HCT116 (cell line): ENCODE measurements around the gene NAB2. TPM values are rescaled to one million over a fixed set of nuclear protein-coding genes. Genes with fewer than 3 reads are reported as not detected.

Experiments
- ATAC-seq: fragments of 200-7000 bp; cut with Tn5 transposase; 2 replicates; pipeline ENCODE4 v1.9.1; 2020; ENCODE audit warnings: mild to moderate bottlenecking, moderate library complexity
- BruUV-seq: library from RNA; stranded (reverse); fragments of 400-500 nt; replicated peaks from 2 replicates; lab custom pipeline; 2021; lab: Mats Ljungman, UMichigan
- CTCF ChIA-PET: fragments of 300-600 bp; sonication (Branson Sonifier 250); formaldehyde crosslinking; loops from one replicate; lab custom pipeline; 2021; ENCODE audit warnings: antibody characterized with exemption; lab: Charles Lee
- POLR2A ChIA-PET: fragments of 300-600, 350-600 bp; sonication (Branson Sonifier 250); formaldehyde crosslinking; loops from one replicate; lab custom pipeline; 2021; ENCODE audit warnings: antibody characterized with exemption; lab: Charles Lee
- RAD21 ChIA-PET, 2 experiments: fragments of 300-600 bp; sonication (Branson Sonifier 250); formaldehyde crosslinking; loops; one replicate each; lab custom pipeline; 2023; ENCODE audit warnings: low total read pairs in 2 of 2; ENCODE audit not compliant: uncharacterized antibody in 2 of 2, unreplicated experiment in 2 of 2, low non-redundant PET in 1 of 2; lab: Charles Lee
- DNase-seq: peaks from one replicate; pipeline ENCODE4 v3.0.0-alpha.2; 2010; ENCODE audit warnings: low read depth, low spot score
- H2AFZ ChIP-seq: fragments of 200-600 bp; shearing (Covaris generic), sonication (generic); 2 replicates; pipeline ENCODE4 v1.6.1; 2017; ENCODE audit warnings: low read depth, mixed run types, mixed read lengths, antibody characterized with exemption, low read length; ENCODE audit not compliant: poor library complexity, severe bottlenecking
- H3K27ac ChIP-seq: 2 replicates; pipeline ENCODE4 v1.5.1; 2012; ENCODE audit warnings: low read depth, low read length
- H3K27me3 ChIP-seq: fragments of 200-600 bp; sonication (generic); 2 replicates; pipeline ENCODE4 v1.6.1; 2016; ENCODE audit warnings: mixed run types, low read length, mixed read lengths; ENCODE audit not compliant: insufficient read depth
- H3K36me3 ChIP-seq, 2 experiments: fragments of 200-500 bp in 1 of 2; fragments of 200-600 bp in 1 of 2; sonication (Bioruptor generic) in 1 of 2; sonication (generic) in 1 of 2; 2 replicates each; pipeline versions ENCODE4 v1.5.1 to v1.6.1; 2014 to 2016; ENCODE audit warnings: low read length in 2 of 2, inconsistent platforms in 1 of 2, mixed read lengths in 1 of 2, mixed run types in 1 of 2; ENCODE audit not compliant: insufficient read depth in 2 of 2, control insufficient read depth in 1 of 2
- H3K4me1 ChIP-seq, 2 experiments: fragments of 200-600 bp in 1 of 2; sonication (generic) in 1 of 2; 2 replicates each; pipeline versions ENCODE4 v1.5.1 to v1.6.1; 2012 to 2017; ENCODE audit warnings: low read length in 2 of 2, inconsistent platforms in 1 of 2, mild to moderate bottlenecking in 1 of 2, mixed read lengths in 1 of 2, mixed run types in 1 of 2, moderate library complexity in 1 of 2; ENCODE audit not compliant: insufficient read depth in 2 of 2, control insufficient read depth in 1 of 2
- H3K4me2 ChIP-seq: fragments of 200-600 bp; sonication (generic); 2 replicates; pipeline ENCODE4 v1.6.1; 2017; ENCODE audit warnings: mixed run types, low read length, mixed read lengths
- H3K4me3 ChIP-seq, 2 experiments: fragments of 200-600 bp in 1 of 2; sonication (generic) in 1 of 2; replicated peaks in 1 of 2; 2 replicates each; pipeline ENCODE4 v1.5.1; 2011 to 2016; ENCODE audit warnings: low read length in 2 of 2, control low read depth in 1 of 2, low read depth in 1 of 2, mild to moderate bottlenecking in 1 of 2, mixed read lengths in 1 of 2, mixed run types in 1 of 2
- H3K79me2 ChIP-seq: fragments of 200-600 bp; sonication (generic); 2 replicates; pipeline ENCODE4 v1.6.1; 2017; ENCODE audit warnings: mild to moderate bottlenecking, mixed run types, low read length, moderate library complexity, mixed read lengths; ENCODE audit not compliant: insufficient read depth
- H3K9ac ChIP-seq: fragments of 200-600 bp; sonication (generic); 2 replicates; pipeline ENCODE4 v1.6.1; 2016; ENCODE audit warnings: low read length, mixed read lengths
- H3K9me2 ChIP-seq: fragments of 200-600 bp; sonication (generic), shearing (Covaris generic); 2 replicates; pipeline ENCODE4 v1.6.1; 2017; ENCODE audit warnings: mixed run types, mild to moderate bottlenecking, moderate library complexity; ENCODE audit not compliant: insufficient read depth
- H3K9me3 ChIP-seq, 2 experiments: fragments of 200-500 bp in 1 of 2; fragments of 200-600 bp in 1 of 2; sonication (Bioruptor generic) in 1 of 2; sonication (generic) in 1 of 2; 2 replicates each; pipeline ENCODE4 v1.6.1; 2014 to 2017; ENCODE audit warnings: low read length in 2 of 2, mixed read lengths in 2 of 2, inconsistent platforms in 1 of 2, low read depth in 1 of 2, mild to moderate bottlenecking in 1 of 2, mixed run types in 1 of 2, moderate library complexity in 1 of 2; ENCODE audit not compliant: control insufficient read depth in 1 of 2, insufficient read depth in 1 of 2
- H4K20me1 ChIP-seq: fragments of 200-600 bp; sonication (generic), shearing (Covaris generic); 2 replicates; pipeline ENCODE4 v1.6.1; 2017; ENCODE audit warnings: mixed run types, mild to moderate bottlenecking, moderate library complexity; ENCODE audit not compliant: insufficient read depth
- ELF1 ChIP-seq: IDR thresholded peaks from 2 replicates; pipeline ENCODE4 v1.6.1; 2012; ENCODE audit warnings: low read depth, borderline replicate concordance
- EZH2 ChIP-seq: fragments of 200-600 bp; sonication (generic); IDR thresholded peaks from 2 replicates; pipeline ENCODE4 v1.6.1; 2017; ENCODE audit warnings: antibody characterized with exemption, mixed run types
- FOSL1 ChIP-seq: IDR thresholded peaks from 2 replicates; pipeline ENCODE4 v1.6.1; 2012; ENCODE audit warnings: low read depth
- MAX ChIP-seq: IDR thresholded peaks from 2 replicates; pipeline ENCODE4 v1.6.1; 2012
- POLR2A ChIP-seq: IDR thresholded peaks from 2 replicates; pipeline ENCODE4 v1.7.0; 2011; ENCODE audit warnings: borderline replicate concordance; ENCODE audit not compliant: insufficient read depth, insufficient read length; ENCODE audit errors: extremely low read depth
- SIN3A ChIP-seq: IDR thresholded peaks from 2 replicates; pipeline ENCODE4 v1.6.1; 2012; ENCODE audit warnings: low read depth
- SP1 ChIP-seq: IDR thresholded peaks from 2 replicates; pipeline ENCODE4 v1.6.1; 2012; ENCODE audit warnings: low read depth
- ZNF274 ChIP-seq: fragments of 200-500 bp; sonication (Bioruptor generic); IDR thresholded peaks from 2 replicates; pipeline ENCODE4 v1.6.1; 2014; ENCODE audit warnings: mild to moderate bottlenecking, low read depth, low read length, inconsistent platforms
- intact Hi-C: fragments of 100-400 bp; cut with micrococcal nuclease; formaldehyde crosslinking; loops from 2 replicates; pipeline ENCODE4 v1.10.0; 2022
- total RNA-seq: library from RNA; stranded (reverse); gene quantifications from one replicate; pipeline ENCODE4 v1.2.1, GENCODE V29; 2021; ENCODE audit not compliant: unreplicated experiment
- TF ChIP-seq, protein P1 (sequence below): IDR thresholded peaks from 2 replicates; pipeline ENCODE4 v1.6.1; 2012; ENCODE audit warnings: low read depth

NAB2 gene
- total RNA-seq, 1 experiment from 2014 or later, result 77.1 TPM

- no peak overlapping the region for H3K9ac ChIP-seq
- H4K20me1 ChIP-seq, result no peaks in the 10 kb centered on the region
- no peaks in the 10 kb centered on the region for H3K9me3 ChIP-seq
- ATAC-seq (no peak), DNase-seq (no peak)
- RAD21 ChIA-PET, result interaction anchor here in 1 of 2 experiments (1.1 kb wide), 1 partner anchor 13 kb away, joined by 3 read pairs; the partner anchor contains the start of gene STAT6
- intact Hi-C loops, result no loop called here
- H3K79me2 ChIP-seq, result no peaks in the 10 kb centered on the region; the same call in 1 of the 2 replicates
- no peak overlapping the region for H3K4me2 ChIP-seq
- POLR2A ChIA-PET, result interaction anchor here (1.0 to 7.8 kb wide), 3 partner anchors 9 to 29 kb away, joined by 3 to 32 read pairs (median 3); partner anchors contain the start of gene NEMP1
- no peak overlapping the region for H3K27ac ChIP-seq
- TF ChIP-seq SIN3A (no peak), SP1 (no peak), ELF1 (no peak), MAX (no peak), FOSL1 (no peak), POLR2A (no peak), EZH2 (no peak), ZNF274 (no peak)
- TF ChIP-seq, protein P1, sequence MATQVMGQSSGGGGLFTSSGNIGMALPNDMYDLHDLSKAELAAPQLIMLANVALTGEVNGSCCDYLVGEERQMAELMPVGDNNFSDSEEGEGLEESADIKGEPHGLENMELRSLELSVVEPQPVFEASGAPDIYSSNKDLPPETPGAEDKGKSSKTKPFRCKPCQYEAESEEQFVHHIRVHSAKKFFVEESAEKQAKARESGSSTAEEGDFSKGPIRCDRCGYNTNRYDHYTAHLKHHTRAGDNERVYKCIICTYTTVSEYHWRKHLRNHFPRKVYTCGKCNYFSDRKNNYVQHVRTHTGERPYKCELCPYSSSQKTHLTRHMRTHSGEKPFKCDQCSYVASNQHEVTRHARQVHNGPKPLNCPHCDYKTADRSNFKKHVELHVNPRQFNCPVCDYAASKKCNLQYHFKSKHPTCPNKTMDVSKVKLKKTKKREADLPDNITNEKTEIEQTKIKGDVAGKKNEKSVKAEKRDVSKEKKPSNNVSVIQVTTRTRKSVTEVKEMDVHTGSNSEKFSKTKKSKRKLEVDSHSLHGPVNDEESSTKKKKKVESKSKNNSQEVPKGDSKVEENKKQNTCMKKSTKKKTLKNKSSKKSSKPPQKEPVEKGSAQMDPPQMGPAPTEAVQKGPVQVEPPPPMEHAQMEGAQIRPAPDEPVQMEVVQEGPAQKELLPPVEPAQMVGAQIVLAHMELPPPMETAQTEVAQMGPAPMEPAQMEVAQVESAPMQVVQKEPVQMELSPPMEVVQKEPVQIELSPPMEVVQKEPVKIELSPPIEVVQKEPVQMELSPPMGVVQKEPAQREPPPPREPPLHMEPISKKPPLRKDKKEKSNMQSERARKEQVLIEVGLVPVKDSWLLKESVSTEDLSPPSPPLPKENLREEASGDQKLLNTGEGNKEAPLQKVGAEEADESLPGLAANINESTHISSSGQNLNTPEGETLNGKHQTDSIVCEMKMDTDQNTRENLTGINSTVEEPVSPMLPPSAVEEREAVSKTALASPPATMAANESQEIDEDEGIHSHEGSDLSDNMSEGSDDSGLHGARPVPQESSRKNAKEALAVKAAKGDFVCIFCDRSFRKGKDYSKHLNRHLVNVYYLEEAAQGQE, result no peak
- CTCF ChIA-PET, result no interaction called here
- H3K4me3 ChIP-seq, result no peak overlapping the region
- no peak overlapping the region for H2AFZ ChIP-seq
- H3K36me3 ChIP-seq, result peaks cover 13 to 14% of the 10 kb centered on the region in 2 experiments; a peak in 2 of 4 replicates
- H3K9me2 ChIP-seq, result no peaks in the 10 kb centered on the region
- peaks cover 39 to 56% of the 10 kb centered on the region in 2 experiments for H3K4me1 ChIP-seq
- BruUV-seq, result no TSS peak
- no peaks in the 10 kb centered on the region for H3K27me3 ChIP-seq
Observed at GRCh38 chr12:57098546-57098945, 9.6 kb downstream of the NAB2 start.
